ENCODE measurements around the gene DRC1.

DNA sequence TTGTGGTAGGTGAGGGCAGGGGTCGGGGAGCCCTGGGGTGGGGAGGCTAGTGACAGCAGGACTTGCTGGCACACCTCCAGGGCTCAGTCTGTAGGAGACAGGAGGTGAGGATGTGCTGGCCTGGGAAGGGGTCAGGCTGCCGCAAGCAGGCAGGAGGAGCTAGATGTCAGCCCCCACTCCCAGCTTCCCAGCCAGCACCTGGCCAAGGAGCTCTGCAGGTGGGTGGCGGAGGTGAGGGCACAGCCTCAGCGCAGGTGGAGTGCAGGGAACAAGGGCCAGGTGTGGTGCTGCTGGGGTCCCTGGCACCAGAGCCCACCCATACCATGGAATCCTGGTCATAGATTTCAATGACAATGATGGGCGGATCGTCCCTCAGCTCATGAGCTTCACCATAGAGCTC, 73.3 kb downstream of the DRC1 start:
- TF ChIP-seq POLR2A (IDR thresholded peaks at IDR 0.05; ENCODE audit: borderline replicate concordance, extremely low read depth, insufficient read depth, insufficient read length): no peak
- TF ChIP-seq EZH2 (IDR thresholded peaks at IDR 0.05): no peak
- TF ChIP-seq, protein P1, sequence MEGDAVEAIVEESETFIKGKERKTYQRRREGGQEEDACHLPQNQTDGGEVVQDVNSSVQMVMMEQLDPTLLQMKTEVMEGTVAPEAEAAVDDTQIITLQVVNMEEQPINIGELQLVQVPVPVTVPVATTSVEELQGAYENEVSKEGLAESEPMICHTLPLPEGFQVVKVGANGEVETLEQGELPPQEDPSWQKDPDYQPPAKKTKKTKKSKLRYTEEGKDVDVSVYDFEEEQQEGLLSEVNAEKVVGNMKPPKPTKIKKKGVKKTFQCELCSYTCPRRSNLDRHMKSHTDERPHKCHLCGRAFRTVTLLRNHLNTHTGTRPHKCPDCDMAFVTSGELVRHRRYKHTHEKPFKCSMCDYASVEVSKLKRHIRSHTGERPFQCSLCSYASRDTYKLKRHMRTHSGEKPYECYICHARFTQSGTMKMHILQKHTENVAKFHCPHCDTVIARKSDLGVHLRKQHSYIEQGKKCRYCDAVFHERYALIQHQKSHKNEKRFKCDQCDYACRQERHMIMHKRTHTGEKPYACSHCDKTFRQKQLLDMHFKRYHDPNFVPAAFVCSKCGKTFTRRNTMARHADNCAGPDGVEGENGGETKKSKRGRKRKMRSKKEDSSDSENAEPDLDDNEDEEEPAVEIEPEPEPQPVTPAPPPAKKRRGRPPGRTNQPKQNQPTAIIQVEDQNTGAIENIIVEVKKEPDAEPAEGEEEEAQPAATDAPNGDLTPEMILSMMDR (IDR thresholded peaks at IDR 0.05 in 2 of 3, conservative IDR thresholded peaks at IDR 0.05 in 1 of 3; ENCODE audit: borderline replicate concordance in 1 of 3, insufficient read depth in 1 of 3, low read depth in 2 of 3, low read length in 2 of 3): no peak
- no peak for TF ChIP-seq JUND (IDR thresholded peaks at IDR 0.05)
- TF ChIP-seq SP1 (IDR thresholded peaks at IDR 0.05; ENCODE audit: low read depth): no peak
- no peak for TF ChIP-seq POLR2AphosphoS5 (IDR thresholded peaks at IDR 0.05; ENCODE audit: low read depth, low read length)
- no peak for TF ChIP-seq SRF (IDR thresholded peaks at IDR 0.05; ENCODE audit: low read depth)
- no peak for TF ChIP-seq EZH2phosphoT487 (IDR thresholded peaks at IDR 0.05; ENCODE audit: borderline replicate concordance)
- TF ChIP-seq, protein P2, sequence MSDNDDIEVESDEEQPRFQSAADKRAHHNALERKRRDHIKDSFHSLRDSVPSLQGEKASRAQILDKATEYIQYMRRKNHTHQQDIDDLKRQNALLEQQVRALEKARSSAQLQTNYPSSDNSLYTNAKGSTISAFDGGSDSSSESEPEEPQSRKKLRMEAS (IDR thresholded peaks at IDR 0.05): no peak
- TF ChIP-seq RAD21 (IDR thresholded peaks at IDR 0.05; ENCODE audit: low read depth): no peak
- TF ChIP-seq, protein P3, sequence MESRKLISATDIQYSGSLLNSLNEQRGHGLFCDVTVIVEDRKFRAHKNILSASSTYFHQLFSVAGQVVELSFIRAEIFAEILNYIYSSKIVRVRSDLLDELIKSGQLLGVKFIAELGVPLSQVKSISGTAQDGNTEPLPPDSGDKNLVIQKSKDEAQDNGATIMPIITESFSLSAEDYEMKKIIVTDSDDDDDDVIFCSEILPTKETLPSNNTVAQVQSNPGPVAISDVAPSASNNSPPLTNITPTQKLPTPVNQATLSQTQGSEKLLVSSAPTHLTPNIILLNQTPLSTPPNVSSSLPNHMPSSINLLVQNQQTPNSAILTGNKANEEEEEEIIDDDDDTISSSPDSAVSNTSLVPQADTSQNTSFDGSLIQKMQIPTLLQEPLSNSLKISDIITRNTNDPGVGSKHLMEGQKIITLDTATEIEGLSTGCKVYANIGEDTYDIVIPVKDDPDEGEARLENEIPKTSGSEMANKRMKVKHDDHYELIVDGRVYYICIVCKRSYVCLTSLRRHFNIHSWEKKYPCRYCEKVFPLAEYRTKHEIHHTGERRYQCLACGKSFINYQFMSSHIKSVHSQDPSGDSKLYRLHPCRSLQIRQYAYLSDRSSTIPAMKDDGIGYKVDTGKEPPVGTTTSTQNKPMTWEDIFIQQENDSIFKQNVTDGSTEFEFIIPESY (IDR thresholded peaks at IDR 0.05; ENCODE audit: extremely low read depth, insufficient replicate concordance, low read length): no peak
